GM19438 (cell line): ENCODE data around the gene PLEKHA6.

Experiments used
- ATAC-seq: cut with Tn5 transposase; IDR thresholded peaks from one replicate; pipeline ENCODE4 v1.9.1; 2021; ENCODE audit warnings: low read depth; ENCODE audit not compliant: unreplicated experiment

Gene PLEKHA6

DNA sequence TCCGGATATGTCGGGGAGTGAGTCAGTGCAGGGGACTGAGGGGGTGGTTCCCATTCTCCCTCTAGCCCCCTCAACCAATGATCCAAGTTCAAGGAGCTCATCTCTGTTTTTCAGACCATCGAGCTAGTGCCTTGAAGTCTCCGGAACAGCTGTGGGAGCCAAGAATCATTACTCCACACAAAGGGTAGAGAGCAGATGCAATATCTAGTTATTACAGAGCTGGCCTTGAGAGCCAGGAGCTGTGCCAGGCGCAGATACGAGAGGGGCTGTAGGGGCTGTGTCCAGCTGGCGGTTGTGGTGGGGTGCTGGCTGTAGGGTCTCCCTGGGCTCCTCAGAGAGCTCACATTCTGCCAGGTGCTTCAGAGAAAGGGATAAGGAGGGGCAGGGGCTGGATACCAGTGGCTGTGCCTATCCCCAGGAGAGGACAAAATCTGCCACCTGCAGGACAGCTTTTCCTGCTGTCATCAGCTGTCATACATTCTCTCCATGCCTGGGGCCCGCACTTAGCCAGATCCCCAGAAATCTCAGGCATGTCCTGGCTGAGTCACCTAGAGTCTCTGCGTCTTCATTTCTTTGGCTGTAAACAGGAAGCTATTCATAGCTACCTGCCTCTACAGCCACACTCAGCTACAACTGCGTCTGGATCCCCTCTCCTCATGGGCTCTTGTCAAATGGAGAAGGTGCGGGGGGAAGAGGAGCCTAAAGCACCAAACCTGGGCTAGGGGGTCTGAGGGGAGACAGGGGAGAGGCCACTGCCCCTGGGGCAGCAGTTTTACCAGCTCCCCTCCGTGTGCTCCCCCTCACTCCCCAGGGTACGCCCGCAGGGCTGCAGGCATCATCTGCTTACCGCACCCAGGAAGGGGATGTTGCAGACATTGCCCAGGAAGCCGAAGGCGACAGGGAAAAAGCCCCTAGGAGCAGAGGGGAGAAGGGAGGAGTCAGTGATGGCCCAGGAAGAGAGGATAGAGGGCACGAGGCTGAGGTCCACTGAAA, 161.1 kb downstream of the PLEKHA6 start:
- no peak for ATAC-seq

GRCh38 chr1:204197068-204197467, 162.7 kb downstream of the PLEKHA6 start:
- ATAC-seq, result no peak

GRCh38 chr1:204196068-204196795, 163.5 kb downstream of the PLEKHA6 start, which contains the start of gene KISS1:
TSS of gene KISS1 (minus strand) at chr1:204196491. CDS start at chr1:204192876, 3,615 bp downstream.
- no peak for ATAC-seq

GRCh38 chr1:204194771-204195170, 165.0 kb downstream of the PLEKHA6 start:
- ATAC-seq, result no peak

DNA sequence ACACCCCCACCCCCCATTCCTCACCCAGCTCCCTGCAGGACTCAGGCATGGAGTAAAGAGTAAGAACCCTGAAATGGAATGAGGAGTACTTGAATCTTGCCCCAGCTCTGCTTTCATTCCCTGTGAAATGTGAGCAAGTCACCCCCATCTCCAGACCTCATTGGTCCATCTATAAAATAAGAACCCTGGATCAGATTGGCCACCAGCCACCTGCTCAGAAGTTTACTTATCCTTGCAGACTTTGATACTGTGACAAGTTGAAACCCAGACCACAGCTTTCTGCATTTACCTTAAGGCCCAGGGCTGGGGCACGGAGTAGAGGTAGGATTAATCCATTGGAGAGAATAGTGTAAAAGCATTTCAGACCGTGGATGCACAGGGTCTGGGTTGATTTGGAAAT, 165.6 kb downstream of the PLEKHA6 start:
- ATAC-seq, result no peak

GRCh38 chr1:204192589-204193352, 167.0 kb downstream of the PLEKHA6 start:
- ATAC-seq, result no peak

GRCh38 chr1:204192046-204192445, 167.7 kb downstream of the PLEKHA6 start:
- ATAC-seq, result no peak

- ATAC-seq, result no peak
These were observed 168.3 kb downstream of the PLEKHA6 start for GRCh38 chr1:204191456-204191855.

GRCh38 chr1:204190212-204191211, 169.2 kb downstream of the PLEKHA6 start:
- no peak for ATAC-seq

DNA sequence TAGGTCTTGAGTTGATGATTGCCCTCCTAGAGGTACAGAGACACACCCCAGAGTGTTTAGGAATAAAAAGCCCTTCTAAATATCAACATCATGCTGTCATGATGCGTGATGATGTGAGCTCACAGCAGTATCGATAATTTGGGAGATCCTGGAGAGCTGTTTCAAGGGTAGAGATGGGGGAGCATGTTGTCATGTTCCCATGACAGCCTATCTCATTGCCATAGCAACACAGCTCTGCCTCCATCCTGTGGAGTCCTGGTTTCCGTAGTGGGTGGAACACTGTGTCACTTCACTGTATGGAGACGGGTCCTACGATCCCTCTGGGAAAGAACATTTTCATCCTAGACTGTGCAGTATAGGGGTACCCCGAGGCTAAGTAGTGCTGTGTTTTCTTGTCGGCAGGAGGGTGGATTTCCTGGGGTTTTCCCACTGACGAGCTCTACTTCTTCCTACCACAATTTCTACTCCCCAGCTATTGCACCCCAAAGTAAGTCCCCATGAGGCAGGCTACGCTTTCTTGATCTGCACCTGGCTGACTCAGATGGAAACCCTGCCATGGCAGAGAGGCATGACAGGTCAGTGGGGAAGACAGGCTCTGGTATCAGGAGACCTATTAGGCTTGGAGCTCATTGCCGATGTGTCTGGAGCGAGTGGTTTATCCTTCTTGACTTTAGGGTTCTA, 170.6 kb downstream of the PLEKHA6 start:
- ATAC-seq, result no peak

DNA sequence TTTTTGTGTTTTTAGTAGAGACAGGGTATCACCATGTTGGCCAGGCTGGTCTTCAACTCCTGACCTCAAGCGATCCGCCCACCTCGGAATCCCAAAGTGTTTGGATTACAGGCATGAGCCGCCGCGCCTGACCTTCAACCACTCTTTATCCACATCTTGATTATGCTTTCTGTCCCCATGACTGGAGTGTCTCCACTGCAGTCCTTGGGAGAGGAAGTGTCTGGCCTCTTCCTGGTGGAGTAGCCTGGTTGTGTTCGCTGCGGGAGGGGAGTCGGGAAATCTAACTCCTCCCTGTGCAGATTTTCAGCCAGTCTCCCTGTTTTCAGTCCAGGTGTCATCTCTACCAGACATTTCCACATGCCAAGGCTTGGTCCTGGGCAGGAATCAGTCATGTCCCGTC, 173.1 kb downstream of the PLEKHA6 start:
- no peak for ATAC-seq

- no peak for ATAC-seq
These were observed 178.6 kb downstream of the PLEKHA6 start for GRCh38 chr1:204181116-204181515.

DNA sequence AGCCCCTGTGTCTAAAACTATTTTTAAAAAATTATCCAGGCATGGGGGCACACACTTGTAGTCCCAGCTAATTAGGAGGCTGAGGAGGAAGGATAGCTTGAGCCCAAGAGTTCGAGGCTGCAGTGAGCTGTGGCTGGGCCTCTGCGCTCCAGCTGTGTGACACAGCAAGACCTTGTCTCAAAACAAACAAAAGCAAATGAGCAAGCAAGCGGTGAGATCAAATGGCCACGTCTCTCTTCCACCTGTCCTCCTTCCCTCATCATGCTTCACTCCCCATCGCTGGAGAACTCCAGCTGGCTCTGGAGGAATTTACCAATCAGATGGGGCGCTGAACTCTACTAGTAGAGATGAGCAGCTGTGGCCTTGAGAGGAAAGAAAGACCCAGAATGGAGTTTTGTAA, 179.6 kb downstream of the PLEKHA6 start:
- no peak for ATAC-seq

DNA sequence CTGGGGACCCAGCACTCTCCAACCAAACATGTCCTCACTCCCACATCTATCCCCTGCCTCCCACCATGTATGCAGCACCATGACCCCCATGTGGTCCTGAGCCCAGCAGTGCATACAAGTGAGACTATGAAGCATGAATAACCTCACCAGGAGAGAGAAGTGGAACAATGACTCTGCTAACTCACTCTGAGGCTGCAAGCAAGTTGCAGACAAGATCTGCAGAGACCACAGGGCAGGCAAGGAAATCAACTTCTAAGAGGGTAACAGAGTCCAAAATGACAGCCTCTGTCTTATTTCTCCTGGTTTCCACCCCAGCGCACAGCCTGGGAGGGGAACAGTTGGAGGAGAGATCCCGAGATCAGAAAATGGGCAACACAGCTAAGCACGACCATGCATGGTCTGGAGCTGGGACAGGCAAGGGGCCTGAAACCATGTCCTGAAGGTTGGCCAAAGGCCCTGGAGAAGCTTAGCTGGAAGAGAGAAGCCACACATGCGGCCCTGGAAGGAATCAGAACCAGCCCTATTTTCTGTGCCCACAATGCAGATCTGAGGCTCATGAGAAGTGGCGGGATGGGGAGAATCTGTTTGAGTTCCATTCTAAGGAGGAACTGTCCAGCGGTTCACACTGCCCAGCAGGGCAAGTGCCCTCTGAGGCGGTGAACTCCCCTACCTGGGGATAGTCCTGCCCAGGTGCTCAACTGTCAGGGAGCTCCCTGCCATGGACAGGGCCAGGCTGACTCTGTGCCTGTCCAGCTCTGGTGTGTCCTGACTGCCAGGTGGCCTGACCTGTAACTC, 181.0 kb downstream of the PLEKHA6 start:
- no peak for ATAC-seq

DNA sequence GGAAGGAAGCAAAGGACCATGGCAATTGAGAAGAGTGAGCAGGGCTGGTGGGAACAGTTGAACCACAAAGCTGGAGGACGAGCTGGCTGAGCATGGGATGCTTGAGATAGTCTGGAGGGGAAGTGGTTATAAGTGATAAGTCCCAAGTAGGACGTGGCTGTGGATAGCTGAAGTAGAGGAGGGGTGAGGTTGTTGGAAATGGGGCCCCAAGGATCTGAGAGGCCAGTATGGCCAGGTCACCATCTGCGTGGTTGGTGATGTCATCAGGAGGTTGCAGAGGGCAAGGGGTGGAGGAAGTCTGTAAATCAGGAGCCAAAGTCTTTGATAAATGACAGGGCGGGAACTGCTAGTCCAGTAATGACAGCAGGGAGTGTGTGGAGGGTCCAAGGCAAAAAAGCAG, 182.6 kb downstream of the PLEKHA6 start:
- ATAC-seq, result no peak

DNA sequence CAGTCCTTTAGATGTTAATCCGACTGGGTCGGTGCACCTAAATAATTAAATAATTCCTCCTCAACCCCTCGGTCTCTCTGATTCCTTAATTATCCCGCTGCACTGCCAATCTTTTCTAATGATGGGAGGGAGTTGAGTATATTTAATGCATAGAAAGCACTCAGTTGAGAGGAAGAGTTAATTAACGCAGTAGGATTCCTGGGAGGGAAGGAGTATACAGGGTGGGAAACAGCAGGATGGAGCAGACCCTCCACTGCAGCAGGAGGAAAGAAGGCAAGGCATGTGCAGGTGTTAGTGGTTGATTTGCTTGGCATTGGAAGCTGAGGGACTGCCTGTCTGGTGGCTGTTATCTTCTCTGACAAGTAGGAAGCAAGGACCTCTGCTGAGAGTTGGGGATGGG, 183.7 kb downstream of the PLEKHA6 start:
- ATAC-seq, result no peak

DNA sequence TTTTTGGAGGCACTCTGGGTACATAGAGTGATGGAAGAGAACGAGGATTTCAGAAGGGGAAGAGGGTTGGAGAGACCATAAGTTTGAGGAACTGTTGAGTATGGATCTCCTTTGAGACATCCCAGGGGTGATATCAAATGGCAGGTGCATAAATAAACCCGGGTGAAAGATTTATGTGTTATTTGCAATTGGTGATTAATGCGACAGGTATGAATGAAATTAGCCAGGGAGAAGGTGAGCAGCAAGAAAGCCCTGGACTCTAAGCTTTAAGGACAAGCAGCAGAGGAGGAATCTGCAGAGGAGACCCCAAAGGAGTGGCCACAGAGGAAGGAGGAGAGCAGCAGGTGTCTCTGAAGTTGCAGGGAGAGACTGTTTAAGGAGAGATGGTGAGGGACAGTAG, 184.8 kb downstream of the PLEKHA6 start:
- no peak for ATAC-seq

GRCh38 chr1:204172404-204173029, 187.2 kb downstream of the PLEKHA6 start:
- no peak for ATAC-seq
